ENCODE results near the gene SRRM2. TPM values are rescaled to one million over a fixed set of nuclear protein-coding genes. Genes with fewer than 3 reads are reported as not detected.

Gene SRRM2
- total RNA-seq, 2 experiments from 2014 or later, result 1,187 to 1,199 TPM

DNA sequence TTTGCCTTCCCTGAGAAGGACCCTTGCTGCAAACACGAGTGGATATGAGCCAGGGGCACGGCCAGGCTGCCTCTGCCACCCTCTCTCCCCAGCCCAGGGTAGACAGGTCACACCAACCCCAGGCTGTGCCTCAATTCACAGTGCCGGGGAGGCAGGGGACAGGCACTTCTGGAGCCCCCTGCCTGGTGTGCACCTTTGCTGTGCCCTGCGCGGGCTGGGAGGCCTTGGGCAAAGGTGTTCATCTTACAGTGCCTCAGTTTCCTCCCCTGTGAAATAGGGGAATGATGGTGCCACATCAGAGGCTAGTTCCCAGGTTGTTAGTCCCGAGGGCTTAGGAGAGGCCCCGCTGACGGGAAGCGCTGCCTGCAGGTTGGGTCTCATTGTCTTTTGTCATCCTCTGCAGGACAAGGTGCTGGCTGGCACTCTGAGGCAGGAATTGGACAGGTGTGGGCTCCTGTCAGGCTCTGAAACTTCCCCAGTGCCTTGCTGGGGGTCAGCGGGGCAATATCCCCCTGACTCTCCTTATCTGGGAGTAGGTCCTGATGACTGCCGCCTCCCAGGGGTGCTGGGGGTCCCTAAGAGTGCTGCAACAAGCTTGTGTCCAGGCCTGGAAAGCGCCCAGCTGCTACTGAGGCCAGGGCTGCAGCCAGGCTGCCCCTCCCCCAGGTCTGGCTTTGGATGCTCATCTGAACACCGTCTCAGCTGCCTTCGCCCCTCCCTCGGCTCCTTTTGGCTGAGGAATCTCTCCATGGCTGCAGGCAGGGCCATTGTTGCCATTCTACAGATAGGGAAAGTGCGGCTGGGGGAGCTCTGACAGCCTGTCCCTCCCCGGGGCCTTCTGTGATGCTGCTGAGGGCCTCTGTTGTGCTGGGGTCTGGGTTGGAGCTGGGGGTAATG is 67.7 kb downstream of the SRRM2 start:
- no peaks in the 10 kb centered on the region for H3K36me3 Mint-ChIP-seq (ENCODE audit: low read depth)
- Histone ChIP-seq H3K4me1 (ENCODE audit: insufficient read depth, low read length) (no peaks in the 10 kb centered on the region), H3K36me3 (ENCODE audit: insufficient read depth, low read length) (no peaks in the 10 kb centered on the region), H3K27me3 (ENCODE audit: control insufficient read depth in 1 of 2, insufficient read depth in 2 of 2, low read length in 2 of 2) (no peaks in the 10 kb centered on the region), H3K9me3 (ENCODE audit: control insufficient read depth in 1 of 2, insufficient read depth in 1 of 2, low read length in 2 of 2) (peaks cover 0 to 3% of the 10 kb centered on the region in 2 experiments), H3K4me3 (ENCODE audit: low read length) (no peak overlapping the region), H3K27ac (ENCODE audit: low read depth in 1 of 2, low read length in 2 of 2) (no peak overlapping the region)
- ATAC-seq (ENCODE audit: poor library complexity), result no peak
- POLR2A ChIA-PET, result no interaction called here
- no peak overlapping the region for H3K4me3 Mint-ChIP-seq
- no peaks in the 10 kb centered on the region for H3K9me3 Mint-ChIP-seq
- intact Hi-C loops (cut with DNase I, micrococcal nuclease), result no loop called here
- H3K27me3 Mint-ChIP-seq, result no peaks in the 10 kb centered on the region
- DNase-seq, result no peak
- CTCF ChIA-PET, result no interaction called here
- H3K4me1 Mint-ChIP-seq (ENCODE audit: low read depth), result no peaks in the 10 kb centered on the region
- no peak overlapping the region for H3K27ac Mint-ChIP-seq
- TF ChIP-seq, protein P1, sequence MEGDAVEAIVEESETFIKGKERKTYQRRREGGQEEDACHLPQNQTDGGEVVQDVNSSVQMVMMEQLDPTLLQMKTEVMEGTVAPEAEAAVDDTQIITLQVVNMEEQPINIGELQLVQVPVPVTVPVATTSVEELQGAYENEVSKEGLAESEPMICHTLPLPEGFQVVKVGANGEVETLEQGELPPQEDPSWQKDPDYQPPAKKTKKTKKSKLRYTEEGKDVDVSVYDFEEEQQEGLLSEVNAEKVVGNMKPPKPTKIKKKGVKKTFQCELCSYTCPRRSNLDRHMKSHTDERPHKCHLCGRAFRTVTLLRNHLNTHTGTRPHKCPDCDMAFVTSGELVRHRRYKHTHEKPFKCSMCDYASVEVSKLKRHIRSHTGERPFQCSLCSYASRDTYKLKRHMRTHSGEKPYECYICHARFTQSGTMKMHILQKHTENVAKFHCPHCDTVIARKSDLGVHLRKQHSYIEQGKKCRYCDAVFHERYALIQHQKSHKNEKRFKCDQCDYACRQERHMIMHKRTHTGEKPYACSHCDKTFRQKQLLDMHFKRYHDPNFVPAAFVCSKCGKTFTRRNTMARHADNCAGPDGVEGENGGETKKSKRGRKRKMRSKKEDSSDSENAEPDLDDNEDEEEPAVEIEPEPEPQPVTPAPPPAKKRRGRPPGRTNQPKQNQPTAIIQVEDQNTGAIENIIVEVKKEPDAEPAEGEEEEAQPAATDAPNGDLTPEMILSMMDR (IDR thresholded peaks at IDR 0.05), result no peak

Other genes starting within 250 kb of the SRRM2 start
- gene ATP6V0C, start 238.7 kb upstream of the SRRM2 start, total RNA-seq, result 100 to 1,000 TPM; 224 to 234 TPM
- 100 to 1,000 TPM; 171 to 177 TPM for gene AMDHD2, start 232.3 kb upstream of the SRRM2 start, total RNA-seq
- 1 to 10 TPM; 1.0 to 1.8 TPM for gene CEMP1, start 221.2 kb upstream of the SRRM2 start, total RNA-seq
- 10 to 100 TPM; 46.1 to 51.1 TPM for gene PDPK1, start 214.6 kb upstream of the SRRM2 start, total RNA-seq
- gene KCTD5, start 70.1 kb upstream of the SRRM2 start, total RNA-seq, result 10 to 100 TPM; 20.6 to 22.6 TPM
- under 1 TPM; 0.28 to 0.44 TPM for gene PRSS27, start 32.4 kb upstream of the SRRM2 start, total RNA-seq
- gene ELOB, start 24.6 kb downstream of the SRRM2 start, total RNA-seq, result 100 to 1,000 TPM; 102 to 103 TPM
- not detected for gene PRSS33, start 34.9 kb downstream of the SRRM2 start, total RNA-seq
- not detected for gene PRSS41, start 45.8 kb downstream of the SRRM2 start, total RNA-seq
- gene PRSS21, start 64.6 kb downstream of the SRRM2 start, total RNA-seq, result not detected
- gene ZG16B, start 77.7 kb downstream of the SRRM2 start, total RNA-seq, result not detected
- gene PRSS22, start 105.5 kb downstream of the SRRM2 start, total RNA-seq, result 1 to 10 TPM in 1 of 2 experiments, under 1 TPM in 1; 0.93 to 1.1 TPM
- gene FLYWCH2, start 130.6 kb downstream of the SRRM2 start, total RNA-seq, result 1 to 10 TPM; 7.8 to 8.1 TPM
- 10 to 100 TPM; 84.8 to 97.0 TPM for gene FLYWCH1, start 159.3 kb downstream of the SRRM2 start, total RNA-seq
- not detected for gene KREMEN2, start 211.6 kb downstream of the SRRM2 start, total RNA-seq
- under 1 TPM; 0.39 to 0.44 TPM for gene PAQR4, start 216.7 kb downstream of the SRRM2 start, total RNA-seq
- under 1 TPM; 0.47 to 0.60 TPM for gene PKMYT1, start 227.8 kb downstream of the SRRM2 start, total RNA-seq